Central memory CD8-positive, alpha-beta T cell (primary cell): ENCODE measurements around the gene SECTM1.

Experiments used
- ATAC-seq: fragments of 150-1000 bp; cut with Tn5 transposase; replicated peaks from 2 replicates; pipeline ENCODE4 v1.10.0; 2022; ENCODE audit warnings: mild to moderate bottlenecking, moderate FRiP score, moderate number of reproducible peaks; ENCODE audit not compliant: poor library complexity, severe bottlenecking; ENCODE audit errors: extremely low read depth
- DNase-seq, 2 donors: peaks; one replicate each; pipeline ENCODE4 v3.0.0; 2021; ENCODE audit warnings: low spot score in 2 of 2
- H3K27ac Mint-ChIP-seq: one replicate; pipeline ENCODE4 v1.8.0; 2022; ENCODE audit warnings: low read depth, mild to moderate bottlenecking, moderate library complexity, mixed read lengths
- H3K27me3 Mint-ChIP-seq: one replicate; pipeline ENCODE4 v1.8.0; 2022; ENCODE audit warnings: mixed read lengths
- H3K36me3 Mint-ChIP-seq: one replicate; pipeline ENCODE4 v1.8.0; 2022; ENCODE audit warnings: mild to moderate bottlenecking, moderate library complexity, mixed read lengths; ENCODE audit not compliant: insufficient read depth
- H3K4me1 Mint-ChIP-seq: one replicate; pipeline ENCODE4 v1.8.0; 2022; ENCODE audit warnings: mixed read lengths
- H3K4me3 Mint-ChIP-seq: one replicate; pipeline ENCODE4 v1.8.0; 2022; ENCODE audit warnings: mild to moderate bottlenecking, moderate library complexity, mixed read lengths
- H3K9me3 Mint-ChIP-seq: one replicate; pipeline ENCODE4 v1.8.0; 2022; ENCODE audit warnings: mixed read lengths

The SECTM1 gene

GRCh38 chr17:82304826-82305726 lies 28.5 kb downstream of the SECTM1 start:
- peaks cover 47% of the 10 kb centered on the region for H3K4me1 Mint-ChIP-seq
- DNase-seq (no peak), ATAC-seq (no peak)
- no peaks in the 10 kb centered on the region for H3K27me3 Mint-ChIP-seq
- peak overlapping the region; percentile 40 for H3K4me3 Mint-ChIP-seq
- peaks cover 6% of the 10 kb centered on the region for H3K36me3 Mint-ChIP-seq
- no peaks in the 10 kb centered on the region for H3K9me3 Mint-ChIP-seq
- H3K27ac Mint-ChIP-seq = peak overlapping the region; percentile 49

- H3K4me1 Mint-ChIP-seq = peaks cover 56% of the 10 kb centered on the region
- peak overlapping the region; percentile 80 for H3K4me3 Mint-ChIP-seq
- ATAC-seq = no peak
- no peaks in the 10 kb centered on the region for H3K27me3 Mint-ChIP-seq
- peak overlapping the region; percentile 99 for H3K27ac Mint-ChIP-seq
- peaks cover 6% of the 10 kb centered on the region for H3K36me3 Mint-ChIP-seq
- no peak for DNase-seq
- H3K9me3 Mint-ChIP-seq = no peaks in the 10 kb centered on the region
Measured at GRCh38 chr17:82303944-82304808, 29.4 kb downstream of the SECTM1 start.

GRCh38 chr17:82302991-82303943 lies 30.3 kb downstream of the SECTM1 start:
- Mint-ChIP-seq H3K27ac (peak overlapping the region; percentile 99), H3K4me1 (peaks cover 65% of the 10 kb centered on the region), H3K36me3 (peaks cover 9% of the 10 kb centered on the region), H3K9me3 (no peaks in the 10 kb centered on the region), H3K4me3 (peak overlapping the region; percentile 80), H3K27me3 (no peaks in the 10 kb centered on the region)
- DNase-seq (no peak), ATAC-seq (peak; percentile 39)

- Mint-ChIP-seq H3K27ac (peak overlapping the region; percentile 99), H3K9me3 (no peaks in the 10 kb centered on the region), H3K4me3 (peak overlapping the region; percentile 80), H3K27me3 (no peaks in the 10 kb centered on the region), H3K4me1 (peaks cover 72% of the 10 kb centered on the region), H3K36me3 (peaks cover 15% of the 10 kb centered on the region)
- DNase-seq (no peak), ATAC-seq (no peak)
Measured at GRCh38 chr17:82302568-82302963, 31.0 kb downstream of the SECTM1 start.

GRCh38 chr17:82301916-82302567 lies 31.5 kb downstream of the SECTM1 start:
- Mint-ChIP-seq H3K27ac (peak overlapping the region; percentile 99), H3K4me3 (peak overlapping the region; percentile 80), H3K9me3 (no peaks in the 10 kb centered on the region), H3K36me3 (peaks cover 19% of the 10 kb centered on the region), H3K4me1 (peaks cover 76% of the 10 kb centered on the region), H3K27me3 (no peaks in the 10 kb centered on the region)
- ATAC-seq (no peak), DNase-seq (no peak)

GRCh38 chr17:82301300-82301915 lies 32.2 kb downstream of the SECTM1 start:
- Mint-ChIP-seq H3K36me3 (peaks cover 24% of the 10 kb centered on the region), H3K4me3 (peak overlapping the region; percentile 80), H3K27me3 (no peaks in the 10 kb centered on the region), H3K4me1 (peaks cover 75% of the 10 kb centered on the region), H3K27ac (peak overlapping the region; percentile 99), H3K9me3 (no peaks in the 10 kb centered on the region)
- ATAC-seq (no peak), DNase-seq (no peak)

- Mint-ChIP-seq H3K27ac (peak overlapping the region; percentile 99), H3K27me3 (no peaks in the 10 kb centered on the region), H3K4me3 (peak overlapping the region; percentile 80), H3K4me1 (peaks cover 73% of the 10 kb centered on the region), H3K36me3 (peaks cover 24% of the 10 kb centered on the region), H3K9me3 (no peaks in the 10 kb centered on the region)
- DNase-seq (no peak), ATAC-seq (no peak)
Measured at GRCh38 chr17:82300707-82301270, 32.8 kb downstream of the SECTM1 start.

GRCh38 chr17:82300228-82300627 lies 33.3 kb downstream of the SECTM1 start:
- ATAC-seq (no peak), DNase-seq (no peak)
- Mint-ChIP-seq H3K27ac (peak overlapping the region; percentile 99), H3K36me3 (peaks cover 24% of the 10 kb centered on the region), H3K4me1 (peaks cover 68% of the 10 kb centered on the region), H3K9me3 (no peaks in the 10 kb centered on the region), H3K27me3 (no peaks in the 10 kb centered on the region), H3K4me3 (peak overlapping the region; percentile 80)

GRCh38 chr17:82299452-82299851 lies 34.1 kb downstream of the SECTM1 start:
- no peak for ATAC-seq
- Mint-ChIP-seq H3K9me3 (no peaks in the 10 kb centered on the region), H3K27ac (peak overlapping the region; percentile 99), H3K36me3 (peaks cover 27% of the 10 kb centered on the region), H3K27me3 (no peaks in the 10 kb centered on the region), H3K4me1 (peaks cover 73% of the 10 kb centered on the region), H3K4me3 (peak overlapping the region; percentile 90)
- no peak for DNase-seq

- Mint-ChIP-seq H3K4me1 (peaks cover 74% of the 10 kb centered on the region), H3K9me3 (no peaks in the 10 kb centered on the region), H3K27me3 (no peaks in the 10 kb centered on the region), H3K36me3 (peaks cover 31% of the 10 kb centered on the region), H3K4me3 (peak overlapping the region; percentile 90), H3K27ac (peak overlapping the region; percentile 99)
- no peak for DNase-seq
- no peak for ATAC-seq
Measured at GRCh38 chr17:82298538-82299421, 34.8 kb downstream of the SECTM1 start.
